Vagina (tissue), 2 donors: ENCODE measurements around the gene SLC66A2. TPM values are rescaled to one million over a fixed set of nuclear protein-coding genes. Genes with fewer than 3 reads are reported as not detected.

ENCODE experiments used
- DNase-seq, 2 donors: peaks; one replicate each; pipeline ENCODE4 v3.0.0-alpha.2; 2017; ENCODE audit errors: extremely low spot score in 2 of 2
- H3K27ac ChIP-seq: fragments of 200-600 bp; sonication (generic); one replicate; pipeline ENCODE4 v1.5.1; 2019
- H3K27me3 ChIP-seq: fragments of 200-600 bp; sonication (generic); one replicate; pipeline ENCODE4 v1.5.1; 2019
- H3K36me3 ChIP-seq, 2 donors: fragments of 200-600 bp; sonication (generic); one replicate each; pipeline ENCODE4 v1.5.1; 2017 to 2019
- H3K4me1 ChIP-seq: fragments of 200-600 bp; sonication (generic); one replicate; pipeline ENCODE4 v1.5.1; 2019
- H3K4me3 ChIP-seq, 2 donors: fragments of 200-600 bp; sonication (generic); 1 replicate in 1 of 2; 2 replicates in 1 of 2; pipeline ENCODE4 v1.5.1; 2016 to 2019
- H3K9me3 ChIP-seq: fragments of 200-600 bp; sonication (generic); one replicate; pipeline ENCODE4 v1.5.1; 2019
- CTCF ChIP-seq, 3 experiments: fragments of 450-650 bp in 2 of 3; fragments of 200-600 bp in 1 of 3; sonication (generic) in 1 of 3; IDR thresholded peaks; one replicate each; pipeline ENCODE4 v1.5.1; 2017 to 2019; ENCODE audit warnings: antibody characterized with exemption in 3 of 3, mild to moderate bottlenecking in 2 of 3, moderate library complexity in 2 of 3
- POLR2A ChIP-seq, 2 donors: fragments of 450-650 bp; IDR thresholded peaks; one replicate each; pipeline ENCODE4 v1.6.1; 2017; ENCODE audit warnings: antibody characterized with exemption in 2 of 2, mild to moderate bottlenecking in 2 of 2, moderate library complexity in 2 of 2
- POLR2AphosphoS5 ChIP-seq, 2 donors: sonication (generic); formaldehyde crosslinking; IDR thresholded peaks; one replicate each; pipeline ENCODE4 v1.9.0; 2017; ENCODE audit warnings: antibody characterized with exemption in 2 of 2, mild to moderate bottlenecking in 2 of 2, low read depth in 1 of 2; ENCODE audit not compliant: insufficient read depth in 1 of 2
- intact Hi-C: fragments of 100-400 bp; cut with DNase I; formaldehyde crosslinking; loops from one replicate; pipeline ENCODE4 v1.15.1; 2023
- total RNA-seq: library from RNA; depleted of rRNA; stranded (reverse); fragments of >200 nt; gene quantifications from one replicate; pipeline ENCODE4 v1.2.3, GENCODE V29; 2016

The SLC66A2 gene
- total RNA-seq, 1 donor from 2014 or later, result 32.2 TPM

DNA sequence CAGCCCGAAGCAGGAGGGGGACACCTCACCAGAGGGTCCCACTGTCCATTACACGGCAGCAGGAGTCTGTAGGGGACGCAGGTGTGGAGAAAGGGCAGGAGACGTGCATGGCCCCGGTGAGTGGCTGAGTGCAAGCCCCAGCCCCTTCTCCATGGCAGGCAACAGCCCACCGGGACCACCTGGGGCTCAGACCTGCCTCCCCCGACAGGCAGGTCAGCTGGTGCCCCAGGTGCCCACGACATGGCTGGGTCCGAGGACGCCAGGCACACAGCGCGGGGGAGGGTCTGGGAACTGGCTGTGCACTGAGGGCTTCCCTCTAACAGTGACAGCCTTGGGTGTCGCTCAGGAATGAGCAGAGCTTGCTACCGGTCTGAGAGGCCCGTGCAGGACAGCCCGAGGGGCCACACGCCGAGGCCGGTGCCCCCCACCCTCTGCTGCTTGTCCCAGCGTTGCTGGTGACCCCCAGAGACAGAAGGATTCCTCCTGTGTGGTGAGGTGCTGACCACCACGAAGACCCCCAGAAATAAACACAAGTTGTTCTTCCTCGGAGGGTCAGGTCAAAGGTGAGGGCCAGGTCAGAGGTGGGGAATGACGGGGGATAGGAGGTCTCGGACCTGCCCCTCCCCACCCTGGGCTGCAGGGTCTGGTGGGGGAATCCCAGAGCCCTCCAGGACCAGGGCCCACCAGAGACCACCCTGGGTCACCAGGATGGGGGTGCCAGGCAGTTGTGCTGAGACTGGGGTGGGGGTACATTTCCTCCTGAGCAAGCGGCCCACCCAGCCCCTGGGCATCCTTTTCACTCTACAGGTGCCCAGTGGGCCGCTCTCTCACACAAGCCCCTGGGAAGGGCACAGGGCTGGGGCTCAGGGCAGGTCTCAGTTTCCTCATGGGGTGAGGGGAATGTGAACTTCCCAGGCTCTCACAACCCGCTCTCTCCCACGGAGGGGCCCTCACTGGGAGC is 50.6 kb downstream of the SLC66A2 start:
- TF ChIP-seq CTCF (IDR thresholded peaks at IDR 0.05) (no peak), POLR2A (IDR thresholded peaks at IDR 0.05) (no peak), POLR2AphosphoS5 (IDR thresholded peaks at IDR 0.05; ENCODE audit: insufficient read depth in 1 of 2, low read depth in 1 of 2) (no peak)
- H3K9me3 ChIP-seq, result peaks cover 3% of the 10 kb centered on the region
- no peaks in the 10 kb centered on the region for H3K27me3 ChIP-seq
- intact Hi-C loops, result no loop called here
- H3K27ac ChIP-seq, result no peak overlapping the region
- peaks cover 11% of the 10 kb centered on the region for H3K4me1 ChIP-seq
- DNase-seq, result peak in 1 of 2 donors; percentile 79
- H3K36me3 ChIP-seq, result peaks cover 0 to 26% of the 10 kb centered on the region in 2 donors
- H3K4me3 ChIP-seq, result no peak overlapping the region

DNA sequence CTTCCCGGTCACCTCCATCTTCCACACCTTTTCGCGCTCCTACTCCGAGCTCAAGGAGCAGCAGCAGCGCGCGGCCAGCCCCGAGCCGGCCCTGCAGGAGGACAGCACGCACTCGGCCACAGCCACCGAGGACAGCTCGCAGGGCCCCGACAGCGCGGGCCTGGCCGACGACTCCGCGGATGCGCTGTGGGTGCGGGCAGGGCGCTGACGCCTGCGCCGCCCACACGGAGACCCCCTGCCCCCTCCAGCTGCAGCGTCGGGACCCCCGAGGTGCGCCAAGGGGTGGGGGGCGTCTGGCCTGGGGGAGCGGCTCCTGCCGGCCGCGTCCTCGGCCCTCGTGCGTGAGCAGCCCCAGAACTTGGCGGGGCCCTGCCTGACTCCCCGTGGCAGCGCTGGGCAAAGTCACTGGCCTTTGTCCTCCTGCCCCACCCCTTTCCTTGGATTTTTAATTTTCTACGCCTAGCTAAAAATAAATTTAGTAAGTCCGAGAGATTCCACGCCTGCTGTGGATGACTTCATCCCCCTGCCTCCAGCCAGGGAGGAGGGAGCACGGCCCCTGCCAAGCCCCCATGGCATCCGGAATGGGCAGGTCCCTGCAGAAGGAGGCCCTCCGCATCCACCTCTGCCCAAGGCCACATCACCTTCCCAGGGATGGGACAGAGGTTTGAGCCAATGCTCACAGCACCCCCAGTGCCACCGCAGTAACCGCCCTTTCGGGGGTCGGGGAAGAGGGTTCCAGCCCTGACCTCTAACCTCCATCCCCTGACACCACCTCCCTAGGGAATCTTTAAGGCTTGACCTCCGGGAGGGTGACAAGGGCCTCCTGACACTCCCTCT is 51.6 kb downstream of the SLC66A2 start:
- DNase-seq, result peak in 1 of 2 donors; percentile 62
- intact Hi-C loops, result no loop called here
- TF ChIP-seq CTCF (IDR thresholded peaks at IDR 0.05), result no peak
- Histone ChIP-seq H3K4me3 (no peak overlapping the region), H3K27me3 (no peaks in the 10 kb centered on the region), H3K9me3 (peaks cover 3% of the 10 kb centered on the region), H3K4me1 (peaks cover 7% of the 10 kb centered on the region), H3K27ac (no peak overlapping the region), H3K36me3 (peaks cover 0 to 26% of the 10 kb centered on the region in 2 donors)

DNA sequence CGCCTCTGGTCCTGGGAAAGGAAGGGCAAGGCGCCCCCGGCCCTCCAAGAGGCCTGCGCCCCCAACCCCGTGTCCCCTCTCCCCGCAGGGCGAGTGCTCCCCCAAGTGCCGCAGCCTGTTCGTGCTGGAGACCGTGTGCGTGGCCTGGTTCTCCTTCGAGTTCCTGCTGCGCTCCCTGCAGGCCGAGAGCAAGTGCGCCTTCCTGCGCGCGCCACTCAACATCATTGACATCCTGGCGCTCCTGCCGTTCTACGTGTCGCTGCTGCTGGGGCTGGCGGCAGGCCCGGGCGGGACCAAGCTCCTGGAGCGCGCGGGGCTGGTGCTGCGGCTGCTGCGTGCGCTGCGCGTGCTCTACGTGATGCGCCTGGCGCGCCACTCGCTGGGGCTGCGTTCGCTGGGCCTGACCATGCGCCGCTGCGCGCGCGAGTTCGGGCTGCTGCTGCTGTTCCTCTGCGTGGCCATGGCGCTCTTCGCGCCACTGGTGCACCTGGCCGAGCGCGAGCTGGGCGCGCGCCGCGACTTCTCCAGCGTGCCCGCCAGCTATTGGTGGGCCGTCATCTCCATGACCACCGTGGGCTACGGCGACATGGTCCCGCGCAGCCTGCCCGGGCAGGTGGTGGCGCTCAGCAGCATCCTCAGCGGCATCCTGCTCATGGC is 52.4 kb downstream of the SLC66A2 start:
- Histone ChIP-seq H3K9me3 (peaks cover 3% of the 10 kb centered on the region), H3K36me3 (peaks cover 0 to 20% of the 10 kb centered on the region in 2 donors), H3K4me3 (no peak overlapping the region), H3K4me1 (no peaks in the 10 kb centered on the region), H3K27ac (no peak overlapping the region), H3K27me3 (no peaks in the 10 kb centered on the region)
- intact Hi-C loops, result no loop called here
- DNase-seq, result peak in 1 of 2 donors; percentile 49
- TF ChIP-seq POLR2A (IDR thresholded peaks at IDR 0.05) (no peak), CTCF (IDR thresholded peaks at IDR 0.05) (no peak), POLR2AphosphoS5 (IDR thresholded peaks at IDR 0.05; ENCODE audit: insufficient read depth in 1 of 2, low read depth in 1 of 2) (no peak)

GRCh38 chr18:79897940-79898625 is 53.4 kb downstream of the SLC66A2 start:
- intact Hi-C loops, result no loop called here
- Histone ChIP-seq H3K4me3 (no peak overlapping the region), H3K9me3 (peaks cover 9% of the 10 kb centered on the region), H3K27me3 (no peaks in the 10 kb centered on the region), H3K4me1 (no peaks in the 10 kb centered on the region), H3K36me3 (peaks cover 0 to 10% of the 10 kb centered on the region in 2 donors), H3K27ac (no peak overlapping the region)
- DNase-seq, result peak in 1 of 2 donors; percentile 67
- no peak for TF ChIP-seq POLR2AphosphoS5 (IDR thresholded peaks at IDR 0.05; ENCODE audit: insufficient read depth in 1 of 2, low read depth in 1 of 2)
- TF ChIP-seq CTCF (IDR thresholded peaks at IDR 0.05), result no peak
- no peak for TF ChIP-seq POLR2A (IDR thresholded peaks at IDR 0.05)
